ENCODE data around the gene ROBO1. TPM values are rescaled to one million over a fixed set of nuclear protein-coding genes. Genes with fewer than 3 reads are reported as not detected.

Gene ROBO1
- total RNA-seq, 1 donor from 2014 or later, result 66.5 TPM

- no peak overlapping the region for H3K27ac ChIP-seq
- H3K9me3 ChIP-seq, result no peaks in the 10 kb centered on the region
- H3K36me3 ChIP-seq, result no peaks in the 10 kb centered on the region
- H3K27me3 ChIP-seq, result no peaks in the 10 kb centered on the region
- intact Hi-C loops (cut with DNase I), result no loop called here
- TF ChIP-seq CTCF (IDR thresholded peaks at IDR 0.05) (no peak), POLR2A (IDR thresholded peaks at IDR 0.05) (no peak), POLR2AphosphoS5 (IDR thresholded peaks at IDR 0.05; ENCODE audit: insufficient read depth in 1 of 2, low read depth in 1 of 2) (no peak)
- H3K4me3 ChIP-seq, result no peak overlapping the region
- no peak for DNase-seq (ENCODE audit: extremely low spot score in 2 of 2)
- H3K4me1 ChIP-seq, result no peaks in the 10 kb centered on the region
Measured at GRCh38 chr3:79264892-79265291, 502.9 kb downstream of the ROBO1 start.

- H3K27me3 ChIP-seq, result no peaks in the 10 kb centered on the region
- intact Hi-C loops (cut with DNase I), result no loop called here
- no peak for DNase-seq (ENCODE audit: extremely low spot score in 2 of 2)
- TF ChIP-seq POLR2A (IDR thresholded peaks at IDR 0.05), result no peak
- no peak for TF ChIP-seq POLR2AphosphoS5 (IDR thresholded peaks at IDR 0.05; ENCODE audit: insufficient read depth in 1 of 2, low read depth in 1 of 2)
- TF ChIP-seq CTCF (IDR thresholded peaks at IDR 0.05), result no peak
- H3K36me3 ChIP-seq, result no peaks in the 10 kb centered on the region
- no peaks in the 10 kb centered on the region for H3K9me3 ChIP-seq
- H3K27ac ChIP-seq, result no peak overlapping the region
- no peak overlapping the region for H3K4me3 ChIP-seq
- H3K4me1 ChIP-seq, result no peaks in the 10 kb centered on the region
Measured at GRCh38 chr3:79263423-79263822, 504.4 kb downstream of the ROBO1 start.

GRCh38 chr3:79258479-79258878 lies 509.3 kb downstream of the ROBO1 start:
- H3K9me3 ChIP-seq, result no peaks in the 10 kb centered on the region
- DNase-seq (ENCODE audit: extremely low spot score in 2 of 2), result no peak
- H3K27ac ChIP-seq, result no peak overlapping the region
- H3K4me1 ChIP-seq, result no peaks in the 10 kb centered on the region
- TF ChIP-seq POLR2AphosphoS5 (IDR thresholded peaks at IDR 0.05; ENCODE audit: insufficient read depth in 1 of 2, low read depth in 1 of 2) (no peak), POLR2A (IDR thresholded peaks at IDR 0.05) (no peak), CTCF (IDR thresholded peaks at IDR 0.05) (no peak)
- no peak overlapping the region for H3K4me3 ChIP-seq
- no peaks in the 10 kb centered on the region for H3K27me3 ChIP-seq
- intact Hi-C loops (cut with DNase I), result no loop called here
- no peaks in the 10 kb centered on the region for H3K36me3 ChIP-seq

GRCh38 chr3:79257791-79258190 lies 510.0 kb downstream of the ROBO1 start:
- intact Hi-C loops (cut with DNase I), result no loop called here
- no peak overlapping the region for H3K4me3 ChIP-seq
- TF ChIP-seq POLR2AphosphoS5 (IDR thresholded peaks at IDR 0.05; ENCODE audit: insufficient read depth in 1 of 2, low read depth in 1 of 2), result no peak
- TF ChIP-seq POLR2A (IDR thresholded peaks at IDR 0.05), result no peak
- TF ChIP-seq CTCF (IDR thresholded peaks at IDR 0.05), result no peak
- no peaks in the 10 kb centered on the region for H3K27me3 ChIP-seq
- no peaks in the 10 kb centered on the region for H3K9me3 ChIP-seq
- H3K36me3 ChIP-seq, result no peaks in the 10 kb centered on the region
- H3K27ac ChIP-seq, result no peak overlapping the region
- DNase-seq (ENCODE audit: extremely low spot score in 2 of 2), result no peak
- no peaks in the 10 kb centered on the region for H3K4me1 ChIP-seq

GRCh38 chr3:79255702-79256101 lies 512.1 kb downstream of the ROBO1 start:
- TF ChIP-seq CTCF (IDR thresholded peaks at IDR 0.05) (no peak), POLR2A (IDR thresholded peaks at IDR 0.05) (no peak), POLR2AphosphoS5 (IDR thresholded peaks at IDR 0.05; ENCODE audit: insufficient read depth in 1 of 2, low read depth in 1 of 2) (no peak)
- H3K4me1 ChIP-seq, result no peaks in the 10 kb centered on the region

More at GRCh38 chr3:79255702-79256101, 512.1 kb downstream of the ROBO1 start:
- Histone ChIP-seq H3K27ac (no peak overlapping the region), H3K27me3 (no peaks in the 10 kb centered on the region), H3K36me3 (no peaks in the 10 kb centered on the region), H3K4me3 (no peak overlapping the region), H3K9me3 (no peaks in the 10 kb centered on the region)
- DNase-seq (ENCODE audit: extremely low spot score in 2 of 2), result no peak
- intact Hi-C loops (cut with DNase I), result no loop called here

Measured in vagina (tissue), 2 donors.